ENCODE measurements around the gene RIMBP3B. TPM values are rescaled to one million over a fixed set of nuclear protein-coding genes. Genes with fewer than 3 reads are reported as not detected.
"Not testable (repeated sequence)": the region's sequence is repeated elsewhere in the genome, so short reads cannot be mapped to it uniquely, and the experiment has no call there.

RIMBP3B gene
- total RNA-seq, 2 experiments from 2014 or later: 0.05 to 0.09 TPM

DNA sequence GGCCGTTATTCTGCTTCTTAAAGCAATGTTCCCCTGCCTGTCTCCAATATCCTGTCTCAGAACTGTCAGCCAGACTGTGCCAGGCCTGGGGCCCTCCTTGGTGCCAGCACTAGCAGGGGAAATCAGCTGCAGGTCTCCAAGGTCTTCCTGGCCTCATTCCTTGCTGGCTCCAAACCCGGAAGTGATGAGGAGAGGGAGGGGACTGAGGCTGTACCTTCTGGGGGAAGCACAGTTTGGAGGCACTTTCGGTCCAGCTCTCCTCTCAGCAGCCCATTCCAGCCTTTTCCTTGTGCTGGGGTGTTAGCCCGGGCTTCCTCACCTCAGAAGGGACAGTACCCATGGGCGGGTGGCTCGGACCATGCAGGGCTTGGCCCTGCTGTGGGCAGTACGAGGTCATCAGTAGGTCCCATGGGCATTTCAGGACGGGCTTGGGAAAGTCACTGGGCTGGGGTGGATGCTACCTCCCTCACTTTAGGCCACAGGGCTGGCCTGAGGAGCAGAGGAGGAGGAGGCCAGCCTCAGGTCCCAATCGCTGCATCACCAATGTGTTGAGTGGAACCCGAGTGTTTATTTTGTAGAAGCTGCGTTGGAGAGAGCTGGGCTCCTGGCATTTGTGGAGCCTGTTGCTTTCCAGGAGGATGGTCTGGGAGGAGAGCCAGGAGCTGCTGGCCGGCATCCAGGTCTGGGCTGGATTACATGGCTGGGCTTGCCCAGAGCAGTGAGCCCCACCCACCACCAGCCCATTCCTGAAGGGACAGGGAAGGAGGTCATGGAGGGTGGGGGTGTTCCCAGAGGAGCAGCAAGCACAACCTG is 52.7 kb downstream of the RIMBP3B start:
- peak; percentile 16 for DNase-seq
- H3K4me3 Mint-ChIP-seq; CTCF ChIA-PET; H3K4me1 Mint-ChIP-seq; ATAC-seq; H3K36me3 Mint-ChIP-seq; H3K9me3 Mint-ChIP-seq (ENCODE audit: low read depth); H3K27me3 Mint-ChIP-seq; H3K27ac Mint-ChIP-seq: not testable (repeated sequence)

DNA sequence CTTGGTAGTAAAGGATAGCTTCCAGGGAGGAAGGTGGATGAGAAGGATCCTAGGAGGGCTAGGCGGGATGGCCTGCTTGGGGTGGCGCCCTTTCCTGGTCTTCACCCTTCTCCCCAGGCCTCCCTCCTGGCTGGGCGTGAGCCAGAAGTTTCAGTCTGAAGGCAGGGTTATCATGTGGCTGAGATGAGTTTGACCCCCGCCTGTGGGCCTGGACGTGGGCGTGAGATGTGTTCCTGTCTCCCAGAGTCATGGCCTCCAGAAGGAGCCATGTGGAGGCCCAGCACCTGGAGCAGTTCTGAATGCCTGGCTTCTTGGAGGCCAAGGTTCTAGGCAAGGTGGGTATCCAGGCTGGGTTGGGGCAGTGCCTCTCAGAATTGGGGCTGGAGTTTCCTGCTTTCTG is 54.5 kb downstream of the RIMBP3B start:
- CTCF ChIA-PET; H3K4me3 Mint-ChIP-seq; H3K36me3 Mint-ChIP-seq; H3K27ac Mint-ChIP-seq; H3K27me3 Mint-ChIP-seq; H3K9me3 Mint-ChIP-seq (ENCODE audit: low read depth); ATAC-seq; H3K4me1 Mint-ChIP-seq: not testable (repeated sequence)
- peak; percentile 37 for DNase-seq

Other genes starting within 250 kb of the RIMBP3B start
- gene HIC2, start 33.6 kb downstream of the RIMBP3B start, total RNA-seq: 1 to 10 TPM; 4.2 to 4.4 TPM
- 1 to 10 TPM in 1 of 2 experiments, under 1 TPM in 1; 0.99 to 1.1 TPM for gene TMEM191C, start 83.6 kb downstream of the RIMBP3B start, total RNA-seq
- gene RIMBP3C, start 167.7 kb downstream of the RIMBP3B start, total RNA-seq: under 1 TPM; 0.14 to 0.18 TPM
- gene UBE2L3, start 184.0 kb downstream of the RIMBP3B start, total RNA-seq: 10 to 100 TPM; 57.3 to 67.8 TPM
- gene YDJC, start 246.3 kb downstream of the RIMBP3B start, total RNA-seq: 10 to 100 TPM; 43.7 to 44.3 TPM
- gene CCDC116, start 249.0 kb downstream of the RIMBP3B start, total RNA-seq: under 1 TPM; 0.59 to 0.76 TPM

Measured in activated CD8-positive, alpha-beta memory T cell treated with anti-CD3 and anti-CD28 coated beads, Interleukin-2, amount 10 ng/mL, durations not matched to agents 7 days and 5 days (primary cell).